Stimulated activated CD8-positive, alpha-beta memory T cell treated with anti-CD3 and anti-CD28 coated beads, Interleukin-4, amount 100 ng/mL, for 1 hour (primary cell): ENCODE results near the gene FOLH1.
"Not testable (repeated sequence)": the region's sequence is repeated elsewhere in the genome, so short reads cannot be mapped to it uniquely, and the experiment has no call there.

ENCODE experiments used
- DNase-seq, 2 donors: peaks; one replicate each; pipeline ENCODE4 v3.0.0-alpha.2; 2020; ENCODE audit warnings: low read depth in 2 of 2, low spot score in 1 of 2

Gene FOLH1

DNA sequence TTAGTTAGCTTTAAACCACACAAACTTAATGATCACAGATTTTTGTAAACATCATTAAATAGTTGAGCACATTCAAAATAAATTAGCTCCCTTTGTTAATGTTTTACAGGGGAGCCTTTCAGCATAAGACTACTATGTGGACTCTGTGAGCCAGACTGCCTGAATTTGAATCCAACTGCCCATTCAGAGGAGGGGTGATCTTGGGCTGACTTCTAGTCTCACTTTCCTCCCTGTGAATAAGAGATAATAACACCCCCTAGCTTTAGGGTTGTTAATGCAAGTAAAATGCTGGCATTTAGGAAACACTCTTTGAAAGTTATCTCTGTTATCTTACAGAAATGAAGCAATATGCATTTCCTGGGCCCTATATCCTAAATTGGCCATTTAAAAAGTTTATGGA, 23.6 kb downstream of the FOLH1 start:
- not testable (repeated sequence) for DNase-seq

DNA sequence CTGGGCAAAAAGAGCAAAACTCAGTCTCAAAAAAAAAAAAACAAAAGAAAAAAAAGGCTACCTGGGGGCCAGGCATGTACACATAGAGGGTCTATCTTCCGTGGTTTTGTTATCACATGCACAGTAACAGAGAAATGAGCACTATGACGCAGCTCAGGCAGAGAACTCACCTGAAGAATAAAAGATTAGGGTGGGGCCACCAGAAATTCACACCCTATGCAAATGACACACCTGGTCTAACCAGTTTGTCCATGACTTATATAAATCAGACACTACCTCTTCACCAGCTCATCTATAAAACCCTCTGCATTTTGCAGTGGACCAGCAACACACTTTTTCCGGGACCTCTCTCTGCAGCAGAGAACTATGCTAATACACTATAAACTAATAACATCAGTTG, 30.5 kb downstream of the FOLH1 start:
- DNase-seq, result not testable (repeated sequence)

DNA sequence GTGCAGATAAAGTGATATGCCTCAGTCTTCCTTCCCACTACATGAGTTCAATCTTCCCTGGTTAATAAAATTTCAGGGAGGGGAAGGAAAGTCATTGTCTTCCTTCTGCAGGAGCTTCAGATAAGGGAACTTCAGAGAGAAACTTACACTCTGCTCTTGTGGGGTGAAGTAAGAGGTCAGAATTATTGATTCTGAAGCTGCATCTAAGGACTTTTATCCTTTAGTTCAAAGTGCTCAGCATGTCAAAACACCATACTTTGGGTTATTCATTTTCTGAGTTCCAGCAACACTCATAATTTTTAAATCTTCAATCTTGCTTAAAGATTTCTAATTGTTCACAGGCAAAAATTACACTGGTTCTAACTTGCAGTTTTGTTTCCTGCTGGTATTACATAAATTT, 33.0 kb downstream of the FOLH1 start:
- DNase-seq, result not testable (repeated sequence)

DNA sequence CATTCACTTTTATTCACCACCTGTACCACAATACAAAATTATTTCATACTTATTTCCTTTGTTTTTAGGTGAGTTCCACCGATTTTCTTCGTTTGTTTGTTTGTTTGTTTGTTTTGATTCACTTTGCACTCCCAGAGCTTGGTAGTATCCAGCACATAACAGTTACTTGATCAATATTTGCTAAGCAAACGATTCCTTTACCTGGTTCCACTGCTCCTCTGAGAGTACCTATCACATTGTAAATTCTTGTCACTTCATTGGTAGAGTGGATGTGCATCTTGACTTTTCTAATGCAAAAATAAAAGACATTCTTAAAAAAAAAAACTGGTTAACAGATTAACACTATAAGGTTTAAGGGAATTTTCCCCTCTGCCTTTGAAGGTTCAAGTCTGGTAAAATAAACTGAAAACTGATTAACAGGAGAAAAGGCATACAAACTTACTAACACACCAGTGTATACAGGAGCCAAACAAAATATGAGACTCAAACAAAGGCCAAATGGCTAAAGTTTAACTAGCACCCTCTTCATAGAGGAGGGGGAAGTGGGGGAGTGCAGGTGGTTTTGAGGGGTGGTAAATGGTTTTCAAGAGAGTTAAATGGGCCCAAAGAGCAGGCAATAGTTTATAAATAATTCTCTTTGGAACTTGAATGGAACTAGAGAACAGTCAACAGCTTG, 33.6 kb downstream of the FOLH1 start:
- DNase-seq, result not testable (repeated sequence)

DNA sequence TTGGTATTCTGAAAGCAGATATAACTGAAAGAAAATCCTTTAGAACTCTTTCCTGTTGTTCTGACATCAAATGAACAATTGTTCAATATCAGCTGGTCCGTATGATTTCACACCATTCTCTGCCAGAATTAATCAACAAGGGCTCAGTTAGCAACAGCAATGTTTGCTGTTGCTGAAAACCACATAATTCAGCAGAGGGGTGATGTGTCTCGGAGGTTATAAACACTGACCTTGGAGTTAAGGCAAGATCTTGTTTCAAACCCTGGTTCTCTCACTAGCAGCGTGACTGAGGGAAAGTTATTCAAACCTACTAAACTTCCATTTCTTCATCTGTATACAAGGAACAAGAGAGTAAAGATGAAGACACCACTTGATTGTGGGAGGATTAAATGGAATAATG, 36.8 kb downstream of the FOLH1 start:
- DNase-seq, result not testable (repeated sequence)

DNA sequence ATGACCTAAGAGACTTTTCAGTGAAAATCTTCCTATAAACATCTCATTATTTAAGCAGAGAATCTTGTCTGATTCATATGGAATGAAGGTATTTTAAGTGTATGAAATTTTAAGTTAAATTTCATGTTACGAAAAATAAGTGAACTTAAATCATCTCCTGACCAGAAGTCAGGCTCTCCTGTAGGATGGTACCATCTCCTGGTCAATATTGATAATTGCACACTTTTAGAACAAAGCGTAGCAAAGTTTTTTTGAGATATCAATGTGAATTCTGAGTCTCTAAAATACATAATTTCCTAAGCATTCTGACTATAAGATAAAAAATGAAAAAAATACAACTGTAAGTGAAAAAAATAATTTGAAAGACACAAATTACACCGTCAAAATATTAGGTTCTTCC, 38.8 kb downstream of the FOLH1 start:
- not testable (repeated sequence) for DNase-seq

DNA sequence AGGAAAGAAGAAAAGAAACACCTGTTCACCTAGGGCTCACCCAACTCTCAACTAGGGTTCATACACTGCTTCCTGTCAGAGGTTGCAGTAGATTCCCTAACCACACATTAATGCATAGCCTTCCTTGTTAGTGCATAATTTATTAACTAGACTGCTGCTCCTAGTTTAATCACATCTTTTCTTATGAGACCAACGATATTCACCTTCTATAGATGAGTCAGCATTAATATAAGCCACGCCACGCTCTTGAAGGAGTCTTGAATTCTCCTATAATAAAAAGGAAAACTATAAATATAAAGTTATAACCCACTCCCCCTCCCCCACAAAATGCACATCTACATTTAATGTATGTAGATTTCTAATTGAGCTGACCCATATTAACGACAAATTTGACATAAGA, 39.4 kb downstream of the FOLH1 start:
- not testable (repeated sequence) for DNase-seq

DNA sequence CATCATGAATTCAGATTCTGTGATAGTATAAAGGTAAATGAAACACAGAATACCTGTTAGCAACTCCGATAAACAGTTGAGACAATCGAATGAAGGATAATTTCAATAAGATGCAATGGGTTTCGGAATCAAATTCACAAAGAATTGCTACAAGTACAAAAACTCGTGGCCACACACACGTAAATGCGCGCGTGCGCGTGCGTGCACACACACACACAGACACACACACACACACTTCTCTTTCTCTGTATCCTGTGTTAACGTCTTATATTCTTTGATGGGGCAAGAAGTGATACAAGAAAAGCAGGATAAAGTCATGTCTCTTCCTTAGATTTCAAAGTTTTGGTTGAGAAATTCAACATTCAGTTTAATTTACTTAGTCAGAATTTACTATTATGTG, 57.2 kb downstream of the FOLH1 start:
- DNase-seq, result no peak

DNA sequence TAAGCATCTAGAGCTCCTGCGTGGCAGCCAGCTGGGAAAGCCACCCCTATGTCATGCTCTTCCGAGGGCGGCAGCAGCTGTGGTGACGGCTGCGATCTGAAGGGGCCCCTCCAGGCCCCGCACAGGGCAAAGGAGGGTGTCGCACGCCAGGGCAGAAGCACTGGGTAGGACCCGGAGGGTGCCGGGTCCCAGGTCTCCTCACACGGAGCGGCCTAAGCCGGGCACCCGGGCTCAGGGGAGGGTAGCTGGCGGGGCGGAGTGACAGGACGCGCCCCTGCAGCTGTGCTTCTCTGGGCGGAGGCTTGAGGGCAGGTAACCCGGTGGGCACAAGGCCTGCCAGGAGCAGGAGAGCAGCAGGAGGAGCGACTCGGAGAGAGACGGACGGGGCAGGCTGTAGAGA, 106.0 kb downstream of the FOLH1 start:
- DNase-seq, result not testable (repeated sequence)
